Keratinocyte (primary cell): Measurements from ENCODE around the gene DENND1C. TPM values are rescaled to one million over a fixed set of nuclear protein-coding genes. Genes with fewer than 3 reads are reported as not detected.

Experiments used
- DNase-seq: peaks from one replicate; pipeline ENCODE4 v3.0.0-alpha.2; 2011; ENCODE audit warnings: low read depth, missing footprints, low spot score
- FAIRE-seq: peaks from 2 replicates; lab custom pipeline; 2011; peaks lifted over from hg19 to GRCh38; lab: Jason Lieb, UNC
- H2AFZ ChIP-seq: 2 replicates; pipeline ENCODE4 v1.6.0; 2012; ENCODE audit warnings: low read length, control low read depth, inconsistent platforms; ENCODE audit not compliant: control insufficient read depth
- H3K27ac ChIP-seq: 2 replicates; pipeline ENCODE4 v1.5.1; 2011; ENCODE audit warnings: low read length; ENCODE audit not compliant: control insufficient read depth, insufficient read depth
- H3K27me3 ChIP-seq: 3 replicates; pipeline ENCODE4 v1.6.0; 2011; ENCODE audit warnings: low read length; ENCODE audit not compliant: control insufficient read depth, insufficient read depth; ENCODE audit errors: extremely low read depth
- H3K36me3 ChIP-seq, 2 experiments: 2 replicates in 1 of 2; 3 replicates in 1 of 2; pipeline ENCODE4 v1.5.1; 2011; ENCODE audit warnings: low read length in 2 of 2, mild to moderate bottlenecking in 1 of 2; ENCODE audit not compliant: control insufficient read depth in 2 of 2, insufficient read depth in 2 of 2; ENCODE audit errors: extremely low read depth in 1 of 2
- H3K4me1 ChIP-seq: 3 replicates; pipeline ENCODE4 v1.5.1; 2011; ENCODE audit warnings: low read length; ENCODE audit not compliant: control insufficient read depth, insufficient read depth; ENCODE audit errors: extremely low read depth
- H3K4me2 ChIP-seq: 3 replicates; pipeline ENCODE4 v1.6.0; 2011; ENCODE audit warnings: low read depth, low read length; ENCODE audit not compliant: control insufficient read depth, insufficient read depth; ENCODE audit errors: extremely low read depth
- H3K4me3 ChIP-seq, 3 experiments: fragments of 200-600 bp in 1 of 3; sonication (generic) in 1 of 3; 2 replicates in 2 of 3; 3 replicates in 1 of 3; pipeline ENCODE4 v1.5.1; 2011 to 2016; ENCODE audit warnings: low read length in 3 of 3, mild to moderate bottlenecking in 3 of 3, control low read depth in 2 of 3, inconsistent platforms in 1 of 3, low read depth in 1 of 3, mixed read lengths in 1 of 3, mixed run types in 1 of 3, moderate library complexity in 1 of 3; ENCODE audit not compliant: control insufficient read depth in 2 of 3, insufficient read depth in 2 of 3; ENCODE audit errors: extremely low read depth in 1 of 3
- H3K79me2 ChIP-seq: 2 replicates; pipeline ENCODE4 v1.6.0; 2012; ENCODE audit warnings: low read length; ENCODE audit not compliant: control insufficient read depth, insufficient read depth
- H3K9ac ChIP-seq: 3 replicates; pipeline ENCODE4 v1.6.0; 2011; ENCODE audit warnings: low read length; ENCODE audit not compliant: control insufficient read depth, insufficient read depth; ENCODE audit errors: extremely low read depth
- H3K9me1 ChIP-seq: 3 replicates; pipeline ENCODE4 v1.6.0; 2011; ENCODE audit warnings: low read length; ENCODE audit not compliant: control insufficient read depth, insufficient read depth; ENCODE audit errors: extremely low read depth
- H3K9me3 ChIP-seq: 2 replicates; pipeline ENCODE4 v1.5.1; 2012; ENCODE audit warnings: low read depth, low read length; ENCODE audit not compliant: control insufficient read depth
- H4K20me1 ChIP-seq: 3 replicates; pipeline ENCODE4 v1.6.0; 2011; ENCODE audit warnings: low read length; ENCODE audit not compliant: control insufficient read depth, insufficient read depth; ENCODE audit errors: extremely low read depth
- CTCF ChIP-seq, 3 experiments: IDR thresholded peaks in 1 of 3; conservative IDR thresholded peaks in 1 of 3; optimal IDR thresholded peaks in 1 of 3; 2 replicates in 2 of 3; 3 replicates in 1 of 3; pipeline versions ENCODE3 to v1.5.1; 2011; ENCODE audit warnings: low read length in 3 of 3, mild to moderate bottlenecking in 3 of 3, moderate library complexity in 2 of 3, control low read depth in 1 of 3, inconsistent platforms in 1 of 3; ENCODE audit not compliant: insufficient read depth in 2 of 3; ENCODE audit errors: extremely low read depth in 1 of 3
- EZH2 ChIP-seq: IDR thresholded peaks from one replicate; pipeline ENCODE4 v1.6.1; 2012; ENCODE audit warnings: inconsistent platforms, mild to moderate bottlenecking, low read length, moderate library complexity
- dilution Hi-C: fragments of 300-500 bp; cut with MboI; formaldehyde crosslinking; loops from one replicate; pipeline ENCODE4 v1.7.0; 2020; ENCODE audit warnings: low sequenced_read_pairs; ENCODE audit not compliant: extremely low pct_ligation_motif_present
- polyA plus RNA-seq, 5 experiments: library from polyadenylated mRNA; depleted of rRNA in 3 of 5; stranded (reverse) in 3 of 5; stranded (forward) in 1 of 5; unstranded in 1 of 5; fragments of >200 nt; gene quantifications; 1 replicate in 1 of 5; 2 replicates in 3 of 5; 3 replicates in 1 of 5; pipeline versions ENCODE4 v1.2.1 to v1.2.3, GENCODE V29; 2011 to 2012; ENCODE audit warnings: missing spikeins in 2 of 5, low read depth in 1 of 5, low replicate concordance in 1 of 5

The DENND1C gene
- polyA plus RNA-seq, 1 donor (not counting 4 experiments of a cell fraction or from before 2014, with no cell fraction given), result 0.09 TPM

GRCh38 chr19:6484831-6485230 lies 3.2 kb upstream of the DENND1C start:
- Histone ChIP-seq H3K9ac (no peak overlapping the region), H3K27me3 (no peaks in the 10 kb centered on the region), H3K27ac (no peak overlapping the region), H3K79me2 (no peaks in the 10 kb centered on the region), H2AFZ (no peak overlapping the region), H3K4me3 (no peak overlapping the region), H3K36me3 (no peaks in the 10 kb centered on the region), H4K20me1 (no peaks in the 10 kb centered on the region), H3K9me3 (no peaks in the 10 kb centered on the region), H3K9me1 (no peaks in the 10 kb centered on the region), H3K4me2 (no peak overlapping the region), H3K4me1 (no peaks in the 10 kb centered on the region)
- dilution Hi-C loops, result no loop called here
- TF ChIP-seq CTCF (optimal IDR thresholded peaks at IDR 0.05 in 1 of 3, IDR thresholded peaks at IDR 0.05 in 1 of 3, conservative IDR thresholded peaks at IDR 0.05 in 1 of 3; ENCODE audit: extremely low read depth in 1 of 3, insufficient read depth in 2 of 3, low read length in 3 of 3) (no peak), EZH2 (no peak)
- DNase-seq (no peak), FAIRE-seq (no peak)

DNA sequence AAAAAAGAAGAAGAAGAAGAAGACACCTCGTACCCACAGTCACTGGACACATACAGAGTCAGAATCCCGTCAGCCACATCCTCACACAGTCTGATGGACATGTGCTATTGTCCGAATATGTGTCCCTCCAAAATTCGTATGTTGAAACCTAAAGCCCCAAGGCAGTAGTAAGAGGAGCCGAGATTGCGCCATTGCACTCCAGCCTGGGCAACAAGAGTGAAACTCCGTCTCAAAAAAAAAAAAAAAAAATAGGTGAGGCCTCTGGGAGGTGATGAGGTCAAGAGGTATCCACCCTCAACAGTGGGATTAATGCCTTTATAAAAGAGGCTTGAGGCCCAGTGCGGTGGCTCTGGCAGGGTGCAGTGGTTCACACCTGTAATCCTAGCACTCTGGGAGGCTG lies 2.6 kb upstream of the DENND1C start:
- Histone ChIP-seq H3K4me1 (no peaks in the 10 kb centered on the region), H3K9me3 (no peaks in the 10 kb centered on the region), H3K4me2 (no peak overlapping the region), H4K20me1 (no peaks in the 10 kb centered on the region), H3K27me3 (no peaks in the 10 kb centered on the region), H3K27ac (no peak overlapping the region), H3K4me3 (no peak overlapping the region), H2AFZ (no peak overlapping the region), H3K36me3 (no peaks in the 10 kb centered on the region), H3K9me1 (no peaks in the 10 kb centered on the region), H3K79me2 (no peaks in the 10 kb centered on the region), H3K9ac (no peak overlapping the region)
- TF ChIP-seq EZH2 (no peak), CTCF (optimal IDR thresholded peaks at IDR 0.05 in 1 of 3, IDR thresholded peaks at IDR 0.05 in 1 of 3, conservative IDR thresholded peaks at IDR 0.05 in 1 of 3; ENCODE audit: extremely low read depth in 1 of 3, insufficient read depth in 2 of 3, low read length in 3 of 3) (no peak)
- no peak for FAIRE-seq
- no peak for DNase-seq
- dilution Hi-C loops, result no loop called here
